Activated naive CD4-positive, alpha-beta T cell treated with anti-CD3 and anti-CD28 coated beads for 36 hours (primary cell): ENCODE data around the gene KCNQ4. TPM values are rescaled to one million over a fixed set of nuclear protein-coding genes. Genes with fewer than 3 reads are reported as not detected.

Experiments used
- CTCF ChIA-PET: fragments of 350-600 bp; sonication (Branson Sonifier 250); formaldehyde crosslinking; loops from one replicate; lab custom pipeline; 2021; ENCODE audit warnings: antibody characterized with exemption; lab: Charles Lee
- DNase-seq: peaks from one replicate; pipeline ENCODE4 v3.0.0-alpha.2; 2020
- H3K27ac Mint-ChIP-seq: one replicate; pipeline ENCODE4 v1.8.0; 2021; ENCODE audit warnings: mild to moderate bottlenecking, mixed read lengths
- H3K27me3 Mint-ChIP-seq: one replicate; pipeline ENCODE4 v1.8.0; 2021; ENCODE audit warnings: low read depth, mixed read lengths
- H3K36me3 Mint-ChIP-seq: one replicate; pipeline ENCODE4 v1.8.0; 2021; ENCODE audit warnings: low read depth, mixed read lengths
- H3K4me1 Mint-ChIP-seq: one replicate; pipeline ENCODE4 v1.8.0; 2021; ENCODE audit warnings: low read depth, mixed read lengths
- H3K4me3 Mint-ChIP-seq: one replicate; pipeline ENCODE4 v1.8.0; 2021; ENCODE audit warnings: mild to moderate bottlenecking, moderate library complexity, mixed read lengths
- H3K9me3 Mint-ChIP-seq: one replicate; pipeline ENCODE4 v1.8.0; 2021; ENCODE audit warnings: mixed read lengths
- intact Hi-C: fragments of 100-400 bp; cut with micrococcal nuclease; formaldehyde crosslinking; loops from one replicate; pipeline ENCODE4 v1.15.1; 2023
- total RNA-seq, 2 experiments: library from RNA; stranded (reverse); gene quantifications; one replicate each; pipeline ENCODE4 v1.2.3, GENCODE V29; 2021

Gene KCNQ4
- total RNA-seq, 2 experiments from 2014 or later, result 0.49 to 0.50 TPM

- CTCF ChIA-PET, result interaction anchor here (0.7 kb wide), 1 partner anchor 45 kb away, joined by 3 read pairs; no protein-coding TSS in a partner anchor
- Mint-ChIP-seq H3K27me3 (no peaks in the 10 kb centered on the region), H3K4me3 (no peak overlapping the region), H3K36me3 (peaks cover 18% of the 10 kb centered on the region), H3K4me1 (peaks cover 21% of the 10 kb centered on the region), H3K27ac (no peak overlapping the region), H3K9me3 (no peaks in the 10 kb centered on the region)
- DNase-seq, result no peak
- intact Hi-C loops, result no loop called here
These were observed 25.6 kb upstream of the KCNQ4 start for GRCh38 chr1:40758004-40758403.

GRCh38 chr1:40758578-40759343 lies 24.8 kb upstream of the KCNQ4 start:
- Mint-ChIP-seq H3K27ac (no peak overlapping the region), H3K4me3 (no peak overlapping the region), H3K36me3 (peaks cover 21% of the 10 kb centered on the region), H3K9me3 (no peaks in the 10 kb centered on the region), H3K27me3 (no peaks in the 10 kb centered on the region), H3K4me1 (peaks cover 21% of the 10 kb centered on the region)
- no peak for DNase-seq
- intact Hi-C loops, result no loop called here
- CTCF ChIA-PET, result interaction anchor here (0.7 to 1.0 kb wide), 2 partner anchors 10 to 46 kb away, joined by 3 read pairs; no protein-coding TSS in a partner anchor

- H3K27ac Mint-ChIP-seq, result no peak overlapping the region
- intact Hi-C loops, result no loop called here
- no peak for DNase-seq
- no peaks in the 10 kb centered on the region for H3K9me3 Mint-ChIP-seq
- no peaks in the 10 kb centered on the region for H3K27me3 Mint-ChIP-seq
- H3K36me3 Mint-ChIP-seq, result peaks cover 20% of the 10 kb centered on the region
- CTCF ChIA-PET, result interaction anchor here (1.1 kb wide), 1 partner anchor 88 kb away, joined by 4 read pairs; no protein-coding TSS in a partner anchor
- no peak overlapping the region for H3K4me3 Mint-ChIP-seq
- H3K4me1 Mint-ChIP-seq, result peaks cover 34% of the 10 kb centered on the region
These were observed 22.6 kb upstream of the KCNQ4 start for GRCh38 chr1:40760984-40761383.

- Mint-ChIP-seq H3K27ac (no peak overlapping the region), H3K36me3 (peaks cover 22% of the 10 kb centered on the region)
- intact Hi-C loops, result no loop called here
These were observed 21.3 kb upstream of the KCNQ4 start for GRCh38 chr1:40762144-40762923.

GRCh38 chr1:40763742-40764532 lies 19.6 kb upstream of the KCNQ4 start:
- Mint-ChIP-seq H3K27ac (peak overlapping the region; percentile 73), H3K27me3 (no peaks in the 10 kb centered on the region), H3K4me1 (peaks cover 34% of the 10 kb centered on the region), H3K9me3 (no peaks in the 10 kb centered on the region), H3K4me3 (no peak overlapping the region), H3K36me3 (peaks cover 26% of the 10 kb centered on the region)
- CTCF ChIA-PET, result interaction anchor here (0.8 to 2.8 kb wide), 6 partner anchors 10 to 151 kb away, joined by 3 to 47 read pairs (median 4); no protein-coding TSS in a partner anchor
- intact Hi-C loops, result loop anchor here (1.0 kb wide), 1 partner anchor 72 kb away; no protein-coding TSS in a partner anchor
- no peak for DNase-seq

More at GRCh38 chr1:40762144-40762923, 21.3 kb upstream of the KCNQ4 start:
- CTCF ChIA-PET, result interaction anchor here (1.2 to 1.4 kb wide), 3 partner anchors 9 to 39 kb away, joined by 3 to 8 read pairs (median 5); no protein-coding TSS in a partner anchor
- Mint-ChIP-seq H3K4me3 (no peak overlapping the region), H3K4me1 (peaks cover 34% of the 10 kb centered on the region), H3K27me3 (no peaks in the 10 kb centered on the region), H3K9me3 (no peaks in the 10 kb centered on the region)
- DNase-seq, result no peak

- Mint-ChIP-seq H3K9me3 (no peaks in the 10 kb centered on the region), H3K27ac (no peak overlapping the region)
- intact Hi-C loops, result loop anchor here (1.0 kb wide), 1 partner anchor 73 kb away; no protein-coding TSS in a partner anchor
These were observed 18.6 kb upstream of the KCNQ4 start for GRCh38 chr1:40764981-40765380.

GRCh38 chr1:40766017-40766416 lies 17.6 kb upstream of the KCNQ4 start:
- no peak overlapping the region for H3K4me3 Mint-ChIP-seq
- CTCF ChIA-PET, result interaction anchor here (0.7 to 2.8 kb wide), 6 partner anchors 9 to 184 kb away, joined by 3 to 47 read pairs (median 4); no protein-coding TSS in a partner anchor
- peaks cover 34% of the 10 kb centered on the region for H3K4me1 Mint-ChIP-seq
- no peak for DNase-seq
- no peaks in the 10 kb centered on the region for H3K9me3 Mint-ChIP-seq
- intact Hi-C loops, result no loop called here
- H3K27ac Mint-ChIP-seq, result no peak overlapping the region
- H3K27me3 Mint-ChIP-seq, result no peaks in the 10 kb centered on the region
- H3K36me3 Mint-ChIP-seq, result peaks cover 35% of the 10 kb centered on the region

More at GRCh38 chr1:40764981-40765380, 18.6 kb upstream of the KCNQ4 start:
- Mint-ChIP-seq H3K27me3 (no peaks in the 10 kb centered on the region), H3K4me1 (peaks cover 34% of the 10 kb centered on the region), H3K36me3 (peaks cover 27% of the 10 kb centered on the region), H3K4me3 (no peak overlapping the region)
- CTCF ChIA-PET, result interaction anchor here (0.6 to 2.8 kb wide), 10 partner anchors 10 to 152 kb away, joined by 3 to 47 read pairs (median 4); no protein-coding TSS in a partner anchor
- DNase-seq, result no peak

- Mint-ChIP-seq H3K27me3 (no peaks in the 10 kb centered on the region), H3K36me3 (peaks cover 34% of the 10 kb centered on the region), H3K9me3 (no peaks in the 10 kb centered on the region), H3K27ac (no peak overlapping the region), H3K4me3 (no peak overlapping the region), H3K4me1 (peaks cover 31% of the 10 kb centered on the region)
- CTCF ChIA-PET, result interaction anchor here (1.2 to 2.8 kb wide), 3 partner anchors 9 to 183 kb away, joined by 3 to 47 read pairs (median 6); no protein-coding TSS in a partner anchor
- DNase-seq, result no peak
- intact Hi-C loops, result no loop called here
These were observed 17.0 kb upstream of the KCNQ4 start for GRCh38 chr1:40766560-40766959.

GRCh38 chr1:40768146-40768990 lies 15.2 kb upstream of the KCNQ4 start:
- H3K9me3 Mint-ChIP-seq, result no peaks in the 10 kb centered on the region

GRCh38 chr1:40769815-40770214 lies 13.8 kb upstream of the KCNQ4 start:
- CTCF ChIA-PET, result interaction anchor here (2.4 to 11.1 kb wide), 2 partner anchors 79 to 182 kb away, joined by 5 to 115 read pairs; no protein-coding TSS in a partner anchor
- Mint-ChIP-seq H3K27me3 (no peaks in the 10 kb centered on the region), H3K9me3 (no peaks in the 10 kb centered on the region), H3K36me3 (peaks cover 27% of the 10 kb centered on the region), H3K4me3 (no peak overlapping the region), H3K4me1 (peaks cover 4% of the 10 kb centered on the region), H3K27ac (peak overlapping the region; percentile 33)
- intact Hi-C loops, result loop anchor here (2.0 to 5.0 kb wide), 2 partner anchors 143 to 157 kb away; no protein-coding TSS in a partner anchor
- peak; percentile 21 for DNase-seq

More at GRCh38 chr1:40768146-40768990, 15.2 kb upstream of the KCNQ4 start:
- Mint-ChIP-seq H3K27me3 (no peaks in the 10 kb centered on the region), H3K27ac (no peak overlapping the region), H3K4me3 (no peak overlapping the region), H3K4me1 (peaks cover 18% of the 10 kb centered on the region), H3K36me3 (peaks cover 32% of the 10 kb centered on the region)
- DNase-seq, result no peak
- CTCF ChIA-PET, result no interaction called here
- intact Hi-C loops, result no loop called here
